ENCODE measurements around the gene EAPP.
"Not testable (repeated sequence)": the region's sequence is repeated elsewhere in the genome, so short reads cannot be mapped to it uniquely, and the experiment has no call there.

EAPP gene, protein sequence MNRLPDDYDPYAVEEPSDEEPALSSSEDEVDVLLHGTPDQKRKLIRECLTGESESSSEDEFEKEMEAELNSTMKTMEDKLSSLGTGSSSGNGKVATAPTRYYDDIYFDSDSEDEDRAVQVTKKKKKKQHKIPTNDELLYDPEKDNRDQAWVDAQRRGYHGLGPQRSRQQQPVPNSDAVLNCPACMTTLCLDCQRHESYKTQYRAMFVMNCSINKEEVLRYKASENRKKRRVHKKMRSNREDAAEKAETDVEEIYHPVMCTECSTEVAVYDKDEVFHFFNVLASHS

DNA sequence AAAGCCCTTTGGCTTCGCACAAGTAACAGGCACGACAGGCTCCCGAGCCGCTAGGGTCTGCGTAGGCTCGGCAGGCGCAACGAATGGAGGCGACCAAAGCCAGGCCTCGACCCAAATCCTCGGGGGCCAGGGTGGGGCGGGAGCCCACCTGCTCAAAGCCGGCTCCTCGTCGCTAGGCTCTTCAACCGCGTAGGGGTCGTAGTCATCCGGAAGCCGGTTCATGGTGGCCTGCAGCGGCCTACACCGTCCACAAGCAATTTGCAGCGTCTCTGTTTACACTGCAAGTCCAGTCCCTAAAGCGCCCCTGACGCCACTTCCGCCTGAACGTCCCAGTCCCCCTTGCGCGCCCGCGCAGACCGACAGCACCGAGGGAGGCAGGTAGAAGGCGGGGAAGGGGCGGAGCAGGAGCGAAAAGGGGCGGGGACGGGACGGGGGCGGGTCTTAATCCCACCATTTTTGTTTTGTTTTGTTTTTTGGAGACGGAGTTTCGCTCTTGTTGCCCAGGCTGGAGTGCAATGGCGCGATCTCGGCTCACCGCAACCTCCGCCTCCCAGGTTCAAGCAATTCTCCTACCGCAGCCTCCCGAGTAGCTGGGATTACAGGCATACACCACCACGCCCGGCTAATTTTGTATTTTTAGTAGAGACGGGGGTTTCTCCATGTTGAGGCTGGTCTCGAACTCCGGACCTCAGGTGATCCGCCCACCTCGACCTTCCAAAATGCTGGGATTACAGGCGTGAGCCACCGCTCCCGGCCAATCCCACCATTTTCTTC lies at the start of gene EAPP:
TSS of gene EAPP (minus strand) at position 295 of the 774 bp plus-strand sequence. CDS start at position 222, 73 bp downstream.
- H3K4me1 Mint-ChIP-seq (ENCODE audit: low read depth) = peaks cover 9% of the 10 kb centered on the region
- H3K36me3 Mint-ChIP-seq (ENCODE audit: low read depth) = peaks cover 33% of the 10 kb centered on the region
- no peaks in the 10 kb centered on the region for H3K9me3 Mint-ChIP-seq
- H3K27ac Mint-ChIP-seq = peak within 1 kb of the TSS; percentile 99
- H3K27me3 Mint-ChIP-seq = no peaks in the 10 kb centered on the region
- peak within 1 kb of the TSS; percentile 97 for H3K4me3 Mint-ChIP-seq
- intact Hi-C loops (cut with micrococcal nuclease) = loop anchor here (5.0 kb wide), 2 partner anchors 77 to 207 kb away; partner anchors contain the start of gene SPTSSA

DNA sequence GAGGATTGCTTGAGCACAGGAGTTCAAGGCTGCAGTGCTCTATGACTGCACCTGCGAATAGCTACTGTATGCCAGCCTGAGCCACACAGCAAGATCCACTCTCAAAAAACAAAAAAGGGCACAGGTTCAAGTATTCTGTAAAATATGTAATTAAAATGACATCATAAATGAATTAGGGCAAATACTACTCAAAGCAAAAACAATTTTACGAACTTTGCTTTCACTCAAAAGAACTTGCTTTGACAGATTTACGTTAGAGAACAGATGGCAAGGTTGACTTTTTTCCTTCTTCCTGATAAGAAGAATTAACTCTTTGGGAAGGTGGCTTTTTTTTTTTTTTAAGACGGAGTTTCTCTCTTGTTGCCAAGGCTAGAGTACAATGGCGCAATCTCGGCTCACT lies 44.0 kb upstream of the EAPP start:
- H3K36me3 Mint-ChIP-seq (ENCODE audit: low read depth) = peaks cover 99% of the 10 kb centered on the region
- no peak overlapping the region for H3K4me3 Mint-ChIP-seq
- H3K27ac Mint-ChIP-seq = no peak overlapping the region
- intact Hi-C loops (cut with micrococcal nuclease) = loop anchor here (10.0 kb wide), 1 partner anchor 511 kb away; no protein-coding TSS in a partner anchor
- no peaks in the 10 kb centered on the region for H3K27me3 Mint-ChIP-seq
- H3K9me3 Mint-ChIP-seq = no peaks in the 10 kb centered on the region
- H3K4me1 Mint-ChIP-seq (ENCODE audit: low read depth) = no peaks in the 10 kb centered on the region

DNA sequence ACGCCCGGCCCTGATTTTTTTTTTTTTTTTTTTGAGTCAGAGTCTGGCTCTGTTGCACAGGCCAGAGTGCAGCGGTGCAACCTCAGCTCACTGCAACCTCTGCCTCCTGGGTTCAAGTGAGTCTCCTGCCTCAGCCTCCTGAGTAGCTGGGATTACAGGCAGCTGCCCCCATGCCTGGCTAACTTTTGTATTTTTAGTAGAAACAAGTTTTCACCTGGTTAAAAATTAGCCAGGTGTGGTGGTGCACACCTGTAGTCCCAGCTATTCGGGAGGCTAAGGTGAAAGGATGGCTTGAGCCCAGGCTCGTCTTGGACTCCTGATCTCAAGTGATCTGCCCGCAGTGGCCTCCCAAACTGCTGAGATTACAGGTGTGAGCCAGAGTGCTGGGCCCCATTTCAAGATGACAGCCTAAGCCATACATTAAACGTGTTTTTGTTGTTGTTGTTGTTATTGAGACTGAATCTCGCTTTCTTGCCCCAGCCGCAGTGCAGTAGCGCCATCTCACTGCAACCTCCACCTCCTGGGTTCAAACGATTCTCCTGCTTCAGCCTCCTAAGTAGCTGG lies 42.7 kb upstream of the EAPP start:
- Mint-ChIP-seq H3K4me1 (ENCODE audit: low read depth) (no peaks in the 10 kb centered on the region), H3K9me3 (no peaks in the 10 kb centered on the region), H3K4me3 (no peak overlapping the region), H3K27me3 (no peaks in the 10 kb centered on the region), H3K36me3 (ENCODE audit: low read depth) (peaks cover 99% of the 10 kb centered on the region), H3K27ac (no peak overlapping the region)
- intact Hi-C loops (cut with micrococcal nuclease) = loop anchor here (10.0 kb wide), 1 partner anchor 513 kb away; no protein-coding TSS in a partner anchor

DNA sequence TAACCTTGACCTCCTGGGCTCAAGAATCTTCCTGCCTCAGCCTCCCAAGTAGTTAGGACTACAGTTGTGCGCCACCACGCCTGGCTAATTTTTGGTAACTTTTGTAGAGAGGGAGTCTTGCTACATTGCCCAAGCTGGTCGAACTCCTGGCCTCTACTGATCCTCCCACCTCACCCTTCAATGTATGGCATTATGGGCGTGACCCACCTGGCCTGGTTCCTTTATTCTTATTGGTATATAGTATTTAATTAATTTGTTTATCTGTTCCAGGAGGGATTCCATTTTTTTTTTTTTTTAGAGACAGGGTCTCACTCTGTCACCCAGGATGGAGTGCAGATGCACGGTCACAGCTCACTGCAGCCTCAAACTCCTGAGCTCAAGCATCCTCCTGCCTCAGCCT lies 40.9 kb upstream of the EAPP start:
- H3K36me3 Mint-ChIP-seq (ENCODE audit: low read depth) = peaks cover 99% of the 10 kb centered on the region
- no peak overlapping the region for H3K4me3 Mint-ChIP-seq
- no peak overlapping the region for H3K27ac Mint-ChIP-seq
- no peaks in the 10 kb centered on the region for H3K4me1 Mint-ChIP-seq (ENCODE audit: low read depth)
- H3K27me3 Mint-ChIP-seq = no peaks in the 10 kb centered on the region
- intact Hi-C loops (cut with micrococcal nuclease) = loop anchor here (10.0 kb wide), 1 partner anchor 514 kb away; no protein-coding TSS in a partner anchor
- H3K9me3 Mint-ChIP-seq = no peaks in the 10 kb centered on the region

DNA sequence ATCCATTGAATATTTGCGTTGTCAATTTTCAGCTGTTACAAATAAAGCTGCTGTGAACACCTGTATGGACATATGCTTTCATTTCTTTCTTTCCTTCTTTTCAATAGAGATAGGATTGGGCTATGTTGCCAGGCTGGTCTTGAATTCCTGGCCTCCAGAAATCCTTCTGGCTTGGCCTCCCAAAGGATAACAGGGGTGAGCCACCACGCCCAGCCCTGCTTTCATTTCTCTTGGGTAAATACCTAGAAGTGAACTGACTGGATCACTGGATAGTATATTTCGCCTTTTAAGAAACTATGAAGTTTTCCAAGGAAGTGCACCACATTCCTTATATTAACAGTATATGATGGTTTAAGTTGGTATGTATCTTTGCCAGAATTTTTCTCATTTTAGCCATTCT lies 32.3 kb upstream of the EAPP start:
- Mint-ChIP-seq H3K9me3 (no peaks in the 10 kb centered on the region), H3K27ac (no peak overlapping the region), H3K36me3 (ENCODE audit: low read depth) (peaks cover 96% of the 10 kb centered on the region), H3K4me1 (ENCODE audit: low read depth) (no peaks in the 10 kb centered on the region), H3K4me3 (no peak overlapping the region), H3K27me3 (no peaks in the 10 kb centered on the region)
- intact Hi-C loops (cut with micrococcal nuclease) = no loop called here

DNA sequence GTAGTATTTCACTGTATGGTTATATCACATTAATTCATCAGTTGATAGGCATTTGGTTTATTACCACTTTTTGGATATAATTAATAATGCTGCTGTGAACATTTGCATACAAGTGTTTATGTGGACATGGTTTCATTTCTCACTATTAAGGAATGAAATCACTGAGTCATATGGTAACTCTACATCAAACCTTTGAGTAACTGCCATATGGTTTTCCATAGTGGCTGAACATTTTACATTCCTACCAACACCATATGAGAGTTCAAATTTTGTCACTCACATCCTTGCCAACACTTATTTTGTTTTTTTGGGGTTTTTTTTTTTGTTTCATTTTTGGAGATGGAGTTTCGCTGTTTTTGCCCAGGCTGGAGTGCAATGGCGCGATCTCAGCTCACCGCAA lies 30.2 kb upstream of the EAPP start:
- Mint-ChIP-seq H3K36me3 (ENCODE audit: low read depth) (peaks cover 91% of the 10 kb centered on the region), H3K9me3 (no peaks in the 10 kb centered on the region), H3K4me3 (no peak overlapping the region), H3K27me3 (no peaks in the 10 kb centered on the region), H3K27ac (no peak overlapping the region), H3K4me1 (ENCODE audit: low read depth) (no peaks in the 10 kb centered on the region)
- intact Hi-C loops (cut with micrococcal nuclease) = no loop called here

DNA sequence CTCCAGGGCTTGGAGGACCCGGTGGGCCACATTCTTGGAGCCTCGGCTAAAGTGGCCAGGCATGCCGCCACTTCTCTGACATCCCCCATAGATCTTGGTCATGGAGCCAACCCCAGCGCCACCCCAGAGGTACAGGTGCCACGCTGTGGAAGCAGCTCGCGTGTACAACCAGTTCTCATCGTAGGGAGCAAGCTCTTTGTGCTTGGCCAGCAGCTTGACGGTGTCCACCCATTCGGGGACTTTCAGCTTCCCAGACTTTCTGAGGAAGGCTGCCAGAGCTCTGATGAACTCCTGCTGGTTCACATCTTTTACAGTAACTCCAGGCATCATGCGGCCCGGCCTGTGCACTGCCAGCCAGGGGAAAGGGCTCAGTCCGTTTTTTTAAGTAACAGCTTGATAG lies 29.3 kb upstream of the EAPP start:
- H3K4me3 Mint-ChIP-seq = no peak overlapping the region
- intact Hi-C loops (cut with micrococcal nuclease) = no loop called here
- peaks cover 93% of the 10 kb centered on the region for H3K36me3 Mint-ChIP-seq (ENCODE audit: low read depth)
- no peaks in the 10 kb centered on the region for H3K27me3 Mint-ChIP-seq
- H3K9me3 Mint-ChIP-seq = no peaks in the 10 kb centered on the region
- H3K27ac Mint-ChIP-seq = no peak overlapping the region
- no peaks in the 10 kb centered on the region for H3K4me1 Mint-ChIP-seq (ENCODE audit: low read depth)

DNA sequence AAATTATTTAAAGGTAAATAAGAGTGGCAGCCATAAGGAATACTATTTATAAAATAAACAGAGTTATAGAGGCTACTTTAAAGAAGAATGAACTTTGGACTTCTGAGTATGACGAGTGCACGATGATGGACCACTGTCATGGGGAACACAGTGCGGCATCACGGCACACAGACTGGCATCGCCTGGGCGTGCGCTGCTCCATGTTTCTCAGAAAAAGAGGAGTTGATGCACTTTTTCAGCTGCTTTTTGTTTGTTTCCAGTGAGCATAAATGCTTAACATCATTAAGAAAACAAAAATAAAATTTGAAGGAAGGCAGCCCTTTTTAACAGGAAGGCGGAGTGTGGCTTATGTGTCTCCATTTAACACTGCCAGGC lies 23.3 kb upstream of the EAPP start:
- Mint-ChIP-seq H3K27ac (no peak overlapping the region), H3K9me3 (no peaks in the 10 kb centered on the region), H3K4me1 (ENCODE audit: low read depth) (no peaks in the 10 kb centered on the region), H3K36me3 (ENCODE audit: low read depth) (peaks cover 51% of the 10 kb centered on the region), H3K4me3 (no peak overlapping the region), H3K27me3 (no peaks in the 10 kb centered on the region)
- intact Hi-C loops (cut with micrococcal nuclease) = no loop called here

DNA sequence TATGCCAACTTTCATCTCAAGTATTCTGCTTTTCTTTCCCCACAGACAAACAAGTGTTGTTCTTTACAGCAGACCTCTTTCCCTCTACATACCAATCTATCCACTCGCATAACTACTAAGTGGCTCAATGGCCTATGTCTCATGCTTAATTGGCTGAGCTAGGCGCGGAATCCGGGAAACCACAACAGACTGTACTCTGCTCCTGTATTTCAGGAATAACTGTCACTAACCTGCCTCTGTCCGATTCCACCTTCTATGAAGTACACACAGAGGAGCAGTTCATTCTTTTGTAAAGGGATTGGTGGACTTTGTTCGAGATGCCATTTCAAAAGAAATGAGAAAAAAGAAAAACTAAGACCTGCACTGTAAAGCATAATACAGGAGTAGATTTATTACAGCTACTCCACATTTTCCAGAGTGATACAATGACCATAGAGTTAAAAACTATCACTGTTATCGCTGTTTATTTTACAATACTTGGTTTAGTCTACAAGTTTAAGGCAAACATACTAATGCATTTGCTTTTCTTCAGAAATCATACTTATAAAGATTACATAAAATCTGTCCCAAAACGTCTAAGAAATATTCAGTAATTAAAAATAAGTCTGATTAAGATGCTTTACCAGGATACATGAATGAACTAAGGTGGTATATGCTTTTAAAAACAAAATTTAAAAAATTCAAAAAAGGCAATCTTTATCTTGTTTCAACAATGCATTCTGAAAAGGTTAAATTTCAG lies 22.7 kb upstream of the EAPP start:
- H3K27me3 Mint-ChIP-seq; H3K4me1 Mint-ChIP-seq (ENCODE audit: low read depth); intact Hi-C loops (cut with micrococcal nuclease); H3K9me3 Mint-ChIP-seq; H3K27ac Mint-ChIP-seq; H3K4me3 Mint-ChIP-seq: not testable (repeated sequence)
- peaks cover 46% of the 10 kb centered on the region for H3K36me3 Mint-ChIP-seq (ENCODE audit: low read depth)

DNA sequence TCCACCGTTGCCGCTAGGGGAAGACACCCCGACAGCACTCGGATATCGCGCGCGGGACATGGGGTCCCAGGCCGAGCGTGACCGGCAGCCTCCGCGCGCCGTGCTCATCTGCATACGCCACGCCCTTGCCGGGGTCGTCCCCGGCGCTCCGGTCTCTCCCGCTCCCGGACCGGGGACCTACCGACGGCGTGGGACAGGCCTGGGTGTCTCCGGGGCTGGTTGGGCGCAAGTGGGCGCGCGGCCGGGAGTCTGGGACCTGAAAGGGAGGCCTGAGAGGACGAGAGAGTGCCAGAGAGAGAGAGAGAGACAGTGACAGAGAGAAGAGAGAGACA lies 17.0 kb upstream of the EAPP start:
- intact Hi-C loops (cut with micrococcal nuclease); H3K27me3 Mint-ChIP-seq; H3K4me3 Mint-ChIP-seq; H3K36me3 Mint-ChIP-seq (ENCODE audit: low read depth); H3K9me3 Mint-ChIP-seq; H3K27ac Mint-ChIP-seq: not testable (repeated sequence)
- H3K4me1 Mint-ChIP-seq (ENCODE audit: low read depth) = peaks cover 16% of the 10 kb centered on the region

DNA sequence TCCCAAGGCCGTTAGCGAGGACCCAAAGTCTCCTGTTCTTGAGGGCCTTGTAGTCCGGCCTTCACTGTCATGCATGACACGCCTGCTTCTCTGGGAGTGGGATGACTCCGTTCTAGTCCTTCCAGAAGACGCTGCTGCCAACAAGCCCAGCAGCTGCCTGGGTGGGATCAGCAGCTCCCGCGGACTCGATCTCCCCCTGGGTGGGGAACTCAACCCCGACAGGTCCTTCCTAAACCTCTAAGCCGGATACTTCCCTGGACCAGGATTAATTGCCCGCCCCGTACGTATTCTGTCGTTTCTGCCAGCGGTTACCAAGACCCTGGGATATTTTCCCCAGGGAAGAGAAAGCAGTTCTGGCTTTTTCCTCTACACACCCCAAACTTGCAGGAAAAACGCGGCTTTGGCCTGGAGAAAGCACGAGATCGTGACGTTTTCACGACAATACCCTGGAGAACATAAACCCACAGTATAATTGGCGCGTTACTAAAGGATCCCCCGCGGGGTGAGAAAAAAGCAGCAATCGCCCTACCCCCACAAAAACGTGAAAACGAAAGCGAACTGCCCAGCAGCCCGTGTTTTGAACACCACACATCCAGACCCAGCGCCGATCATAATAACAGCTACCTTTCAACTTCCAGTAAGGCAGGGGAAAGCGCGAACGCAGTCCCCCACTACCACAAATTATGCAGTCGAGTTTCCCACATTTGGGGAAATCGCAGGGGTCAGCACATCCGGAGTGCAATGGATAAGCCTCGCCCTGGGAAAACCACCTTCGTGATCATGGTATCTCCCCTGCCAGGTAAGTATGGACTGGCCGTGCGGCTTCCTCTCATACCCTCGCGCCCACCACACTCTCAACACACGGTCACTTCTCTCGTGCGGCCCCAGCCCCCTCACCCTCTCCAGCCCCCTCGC lies 16.3 kb upstream of the EAPP start:
- intact Hi-C loops (cut with micrococcal nuclease); H3K9me3 Mint-ChIP-seq; H3K4me3 Mint-ChIP-seq; H3K27me3 Mint-ChIP-seq; H3K36me3 Mint-ChIP-seq (ENCODE audit: low read depth); H3K27ac Mint-ChIP-seq: not testable (repeated sequence)
- H3K4me1 Mint-ChIP-seq (ENCODE audit: low read depth) = peaks cover 22% of the 10 kb centered on the region

DNA sequence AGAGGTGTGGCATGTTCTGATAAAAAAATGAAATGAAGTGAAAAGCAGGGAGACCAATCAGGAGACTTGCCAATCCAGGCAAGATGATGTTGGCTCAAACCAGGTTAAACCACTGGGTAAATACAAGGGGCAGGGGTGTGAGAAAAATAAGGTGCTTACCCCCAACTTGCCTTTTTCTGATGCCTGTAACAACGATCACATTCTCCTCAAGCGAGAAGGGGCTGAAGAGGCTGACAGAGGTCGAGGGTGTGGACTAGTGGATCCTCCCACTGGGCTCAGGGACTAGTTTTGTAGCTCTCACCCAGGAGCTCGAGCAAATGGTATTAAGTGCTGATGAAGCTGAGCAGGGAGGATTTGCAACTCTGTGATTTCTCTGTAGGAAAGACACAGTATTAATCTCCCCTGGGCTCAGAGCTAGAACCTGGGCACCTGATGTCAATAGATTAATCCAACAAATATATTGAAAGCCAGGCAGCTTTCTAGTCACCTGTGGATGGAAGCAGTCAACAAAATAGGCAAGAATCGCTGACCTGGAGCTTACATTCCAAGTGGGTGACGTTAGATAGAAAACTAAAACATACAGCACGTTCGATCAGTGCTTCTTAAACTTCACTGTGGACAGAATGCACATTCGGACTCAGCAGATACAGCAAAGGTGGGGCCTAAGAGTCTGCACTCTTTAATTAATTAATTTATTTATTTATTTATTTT lies 15.2 kb upstream of the EAPP start:
- no peaks in the 10 kb centered on the region for H3K27me3 Mint-ChIP-seq
- intact Hi-C loops (cut with micrococcal nuclease) = no loop called here
- H3K4me3 Mint-ChIP-seq = no peak overlapping the region
- H3K36me3 Mint-ChIP-seq (ENCODE audit: low read depth) = no peaks in the 10 kb centered on the region
- peak overlapping the region; percentile 6 for H3K27ac Mint-ChIP-seq
- no peaks in the 10 kb centered on the region for H3K9me3 Mint-ChIP-seq
- H3K4me1 Mint-ChIP-seq (ENCODE audit: low read depth) = peaks cover 33% of the 10 kb centered on the region
